ENCODE results near the gene WNK3. TPM values are rescaled to one million over a fixed set of nuclear protein-coding genes. Genes with fewer than 3 reads are reported as not detected.

WNK3 gene
- total and polyA plus RNA-seq, 2 experiments from 2014 or later, result 27.6 to 57.5 TPM

- no peak overlapping the region for H3K4me3 Mint-ChIP-seq
These were observed 66.1 kb downstream of the WNK3 start for GRCh38 chrX:54291758-54292157.

GRCh38 chrX:54288968-54289367 lies 68.9 kb downstream of the WNK3 start:
- no peak overlapping the region for H3K27ac Mint-ChIP-seq
- Histone ChIP-seq H3K27me3 (ENCODE audit: insufficient read depth) (no peaks in the 10 kb centered on the region), H3K79me2 (replicated peaks; ENCODE audit: insufficient read depth) (no peaks in the 10 kb centered on the region), H3K9me2 (ENCODE audit: insufficient read depth) (no peaks in the 10 kb centered on the region), H3F3A (replicated peaks; ENCODE audit: low read depth) (no peaks in the 10 kb centered on the region), H3K27ac (ENCODE audit: low read depth) (no peak overlapping the region), H2AFZ (no peak overlapping the region), H3K4me1 (ENCODE audit: insufficient read depth) (no peaks in the 10 kb centered on the region), H3K4me2 (no peak overlapping the region), H3K36me3 (ENCODE audit: insufficient read depth) (no peaks in the 10 kb centered on the region), H4K20me1 (replicated peaks; ENCODE audit: insufficient read depth) (no peaks in the 10 kb centered on the region), H3K4me3 (no peak overlapping the region)
- no peaks in the 10 kb centered on the region for H3K27me3 Mint-ChIP-seq (ENCODE audit: insufficient read depth, low read depth, poor library complexity)
- peaks cover 12% of the 10 kb centered on the region; the same call in 2 of the 3 replicates for H3K36me3 Mint-ChIP-seq (ENCODE audit: low read depth)
- H3K4me1 Mint-ChIP-seq, result no peaks in the 10 kb centered on the region
- no peaks in the 10 kb centered on the region for H3K9me3 Mint-ChIP-seq
- no peak overlapping the region for H3K4me3 Mint-ChIP-seq
- DNase-seq (ENCODE audit: low spot score), result no peak
- TF ChIP-seq EZH2 (IDR thresholded peaks at IDR 0.05; ENCODE audit: low read depth, unreplicated experiment), result no peak
- TF ChIP-seq ETS1 (IDR thresholded peaks at IDR 0.05), result no peak
- TF ChIP-seq CTCF (conservative IDR thresholded peaks at IDR 0.05; ENCODE audit: low read depth in 2 of 2), result no peak
- no peak for TF ChIP-seq ZNF462 (CRISPR knock-in tag; IDR thresholded peaks at IDR 0.05)
- ATAC-seq, result no peak

More at GRCh38 chrX:54291758-54292157, 66.1 kb downstream of the WNK3 start:
- Histone ChIP-seq H3K27ac (ENCODE audit: low read depth) (no peak overlapping the region), H3K4me1 (ENCODE audit: insufficient read depth) (no peaks in the 10 kb centered on the region), H3F3A (replicated peaks; ENCODE audit: low read depth) (no peaks in the 10 kb centered on the region), H3K4me3 (no peak overlapping the region), H2AFZ (no peak overlapping the region), H3K4me2 (no peak overlapping the region), H4K20me1 (replicated peaks; ENCODE audit: insufficient read depth) (no peaks in the 10 kb centered on the region), H3K27me3 (ENCODE audit: insufficient read depth) (no peaks in the 10 kb centered on the region), H3K79me2 (replicated peaks; ENCODE audit: insufficient read depth) (no peaks in the 10 kb centered on the region), H3K36me3 (ENCODE audit: insufficient read depth) (no peaks in the 10 kb centered on the region), H3K9me2 (ENCODE audit: insufficient read depth) (no peaks in the 10 kb centered on the region)
- no peak for ATAC-seq
- Mint-ChIP-seq H3K27me3 (ENCODE audit: insufficient read depth, low read depth, poor library complexity) (no peaks in the 10 kb centered on the region), H3K27ac (no peak overlapping the region), H3K36me3 (ENCODE audit: low read depth) (peaks cover 23% of the 10 kb centered on the region; the same call in 2 of the 3 replicates), H3K9me3 (no peaks in the 10 kb centered on the region), H3K4me1 (no peaks in the 10 kb centered on the region)
- no peak for DNase-seq (ENCODE audit: low spot score)
- TF ChIP-seq NANOG (IDR thresholded peaks at IDR 0.05; ENCODE audit: borderline replicate concordance) (no peak), POLR2AphosphoS5 (IDR thresholded peaks at IDR 0.05; ENCODE audit: low read depth) (no peak)
